ENCODE data around the gene FOXJ1. TPM values are rescaled to one million over a fixed set of nuclear protein-coding genes. Genes with fewer than 3 reads are reported as not detected.

Gene FOXJ1
- total RNA-seq, 1 donor from 2014 or later, result not detected

DNA sequence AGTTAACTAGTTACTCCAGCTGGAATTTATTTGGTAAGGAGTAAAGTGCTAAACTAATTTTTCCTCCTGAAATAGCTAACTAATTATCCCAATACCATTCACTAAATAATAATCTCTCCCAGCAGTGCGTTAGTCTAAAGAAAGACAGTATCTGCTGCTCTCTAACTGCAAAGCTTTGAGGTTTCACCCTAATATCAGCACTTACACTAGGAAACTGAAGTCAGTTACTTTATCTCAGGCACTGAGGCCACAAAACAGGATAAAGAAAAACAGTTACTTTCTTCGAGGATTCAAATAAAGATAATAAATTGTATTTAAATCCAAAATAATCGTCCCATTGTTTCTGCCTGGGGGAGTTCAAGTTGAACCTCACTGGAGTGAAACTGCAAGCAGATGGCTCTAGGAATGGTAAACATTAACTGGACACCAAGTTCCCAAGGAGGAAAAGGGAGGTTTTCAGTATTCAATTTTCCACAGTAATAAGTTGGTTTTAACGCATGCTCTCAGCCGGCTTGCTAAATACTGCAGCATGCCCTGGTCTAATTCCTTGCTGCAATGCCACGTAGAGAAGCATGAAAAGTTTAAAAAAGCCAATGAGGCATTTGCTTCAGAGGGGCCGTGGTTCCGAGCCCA is 20.0 kb upstream of the FOXJ1 start:
- no peak for ATAC-seq

DNA sequence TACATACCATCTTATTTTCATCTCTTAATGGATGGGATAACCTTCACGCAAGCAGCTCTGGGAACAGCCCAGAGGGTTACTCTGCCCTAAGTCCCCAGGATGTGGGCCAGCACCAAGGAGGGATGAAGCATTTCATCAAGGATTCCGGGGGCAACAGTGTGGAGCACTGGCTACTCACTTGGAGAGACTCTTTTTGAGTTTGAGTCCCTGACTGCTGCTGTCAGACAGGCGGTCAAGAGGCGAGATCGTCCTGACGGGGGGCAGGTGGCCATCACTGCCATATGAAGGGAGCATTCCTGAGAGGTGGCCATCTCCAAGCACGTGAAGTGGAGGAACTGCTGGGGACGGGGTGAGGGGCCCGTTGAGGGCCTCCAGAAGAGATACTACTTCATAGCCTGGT is 18.1 kb upstream of the FOXJ1 start:
- ATAC-seq, result no peak

DNA sequence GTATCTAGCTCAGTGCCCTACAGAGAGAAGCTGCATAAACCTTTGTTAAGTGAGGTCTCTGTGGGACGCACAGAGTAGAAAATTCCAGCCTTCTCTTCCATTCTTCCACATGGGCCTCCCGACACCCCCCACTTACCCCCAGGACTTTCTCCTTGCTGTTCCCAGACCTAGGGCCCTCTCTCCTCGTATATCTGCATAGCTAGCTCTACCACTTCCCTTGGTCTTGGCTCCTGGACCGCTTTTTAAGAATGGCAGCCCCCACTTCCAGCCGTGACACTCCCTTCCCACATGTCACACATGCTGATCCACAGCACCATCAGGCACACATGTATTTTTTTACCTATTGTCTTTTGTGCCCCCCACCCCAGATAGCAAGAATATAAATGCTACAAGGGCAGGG is 16.7 kb upstream of the FOXJ1 start:
- no peak for ATAC-seq

GRCh38 chr17:76156662-76156991 is 15.6 kb upstream of the FOXJ1 start:
- no peak for ATAC-seq

GRCh38 chr17:76155988-76156661 is 15.1 kb upstream of the FOXJ1 start:
- ATAC-seq, result peak; percentile 80

- no peak for ATAC-seq
Measured at GRCh38 chr17:76154936-76155845, 14.1 kb upstream of the FOXJ1 start.

GRCh38 chr17:76154292-76154691 is 13.2 kb upstream of the FOXJ1 start:
- ATAC-seq, result no peak

- no peak for ATAC-seq
Measured at GRCh38 chr17:76153640-76154039, 12.6 kb upstream of the FOXJ1 start.

- ATAC-seq, result no peak
Measured at GRCh38 chr17:76153202-76153601, 12.2 kb upstream of the FOXJ1 start.

GRCh38 chr17:76152591-76152990 is 11.5 kb upstream of the FOXJ1 start:
- no peak for ATAC-seq

DNA sequence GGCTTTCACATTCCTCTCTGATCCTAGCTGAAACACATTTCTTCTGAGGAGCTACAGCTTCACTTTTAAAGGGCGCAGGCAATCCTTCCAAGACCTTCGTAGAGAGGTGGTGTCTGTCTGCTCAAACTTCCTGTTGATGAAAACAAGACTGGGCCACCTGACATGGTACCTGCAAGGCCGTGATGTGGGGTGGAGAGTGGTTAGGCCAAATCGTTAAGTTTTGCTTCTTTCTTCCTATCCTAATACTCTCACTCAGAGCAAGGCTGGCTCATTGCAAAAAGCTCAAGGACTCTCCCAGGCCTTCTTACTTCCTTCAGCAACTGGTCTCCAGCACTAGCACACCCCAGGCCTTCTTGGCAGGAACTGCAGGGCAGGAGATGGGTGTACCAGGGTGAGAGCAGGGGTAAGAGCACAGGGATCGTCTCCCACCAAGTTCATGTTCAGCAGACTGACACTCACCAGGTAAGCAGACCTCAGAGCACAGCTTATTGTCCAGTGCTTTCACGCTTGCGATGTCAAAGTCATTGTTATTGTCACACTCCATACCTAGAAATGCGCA is 10.9 kb upstream of the FOXJ1 start:
- no peak for ATAC-seq

- ATAC-seq, result no peak
Measured at GRCh38 chr17:76150712-76151622, 9.9 kb upstream of the FOXJ1 start.

DNA sequence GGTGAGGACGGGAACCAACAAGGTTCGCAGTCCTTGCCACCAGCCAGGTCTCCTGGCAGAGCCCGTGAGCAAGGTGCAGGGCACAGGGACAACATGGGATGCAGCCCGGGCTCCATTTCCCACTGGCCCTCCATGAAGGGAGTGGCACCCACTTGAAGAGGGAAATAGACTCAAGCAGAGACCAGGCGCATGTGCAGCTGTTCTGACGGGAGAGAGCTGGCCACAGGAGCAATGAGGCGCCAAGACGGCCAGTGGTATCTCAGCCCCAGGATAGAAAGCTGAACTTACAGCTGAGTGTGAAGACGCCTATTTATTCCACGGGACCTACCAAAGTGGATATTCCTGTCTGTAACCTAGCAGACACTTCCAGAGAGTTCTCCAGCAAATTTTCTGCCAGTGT is 8.2 kb upstream of the FOXJ1 start:
- no peak for ATAC-seq

DNA sequence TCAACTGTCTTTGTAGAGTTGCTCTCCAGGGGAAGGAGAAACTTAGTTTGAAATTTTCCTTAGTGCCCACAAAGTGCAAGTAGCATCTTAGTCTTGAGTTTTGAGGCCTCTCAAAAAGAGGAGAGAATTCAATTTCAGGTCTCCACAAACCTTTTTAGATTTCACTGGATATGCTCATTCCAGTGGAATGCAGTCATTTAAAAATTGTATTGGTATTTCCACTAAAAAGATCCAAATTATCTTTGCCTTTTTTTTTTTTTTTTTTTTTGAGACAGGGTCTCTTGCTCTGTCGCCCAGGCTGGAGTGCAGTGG is 6.9 kb upstream of the FOXJ1 start:
- no peak for ATAC-seq

DNA sequence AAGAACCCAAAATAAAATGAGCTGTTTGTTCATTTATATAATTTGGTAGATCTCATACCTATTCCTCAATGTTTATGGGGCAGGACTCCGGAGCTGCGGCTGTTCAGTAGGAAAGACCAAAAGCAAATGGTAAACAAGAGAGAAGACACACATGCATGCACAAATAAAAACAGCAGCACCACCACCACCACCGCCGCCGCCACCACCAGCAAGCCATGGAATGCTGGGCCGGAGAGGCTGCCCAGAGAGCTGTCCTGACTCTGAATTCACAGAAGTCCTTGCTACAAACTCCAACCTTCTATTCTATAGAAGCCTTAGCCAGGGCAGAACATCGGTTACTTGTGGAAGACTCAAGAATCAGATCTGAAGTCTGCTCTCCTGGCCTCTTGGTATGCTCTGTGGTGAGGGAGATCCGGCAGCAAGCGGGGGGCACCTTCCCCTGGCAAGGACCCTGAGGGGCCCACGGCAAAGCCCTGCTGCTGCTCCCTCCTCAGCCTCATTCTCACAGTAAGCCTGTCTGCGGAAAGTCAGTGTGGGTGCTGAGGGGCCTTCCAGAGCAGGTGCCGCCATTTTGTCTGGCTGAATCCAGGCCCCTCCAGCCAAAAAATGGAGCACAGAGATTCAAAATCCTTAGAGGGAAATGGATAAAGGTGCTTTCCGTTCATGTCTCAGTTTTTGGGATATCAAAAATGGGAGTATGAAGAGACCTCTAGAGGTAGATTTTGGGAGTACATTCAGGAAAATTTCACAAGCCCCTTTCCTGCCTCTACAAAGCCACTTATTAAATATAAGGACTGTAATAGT is 6.4 kb upstream of the FOXJ1 start:
- ATAC-seq, result no peak

- ATAC-seq, result no peak
Measured at GRCh38 chr17:76146053-76146851, 5.2 kb upstream of the FOXJ1 start.

GRCh38 chr17:76145231-76146052 is 4.4 kb upstream of the FOXJ1 start:
- peak; percentile 54 for ATAC-seq

GRCh38 chr17:76142585-76143041 is 1.6 kb upstream of the FOXJ1 start:
- ATAC-seq, result no peak

DNA sequence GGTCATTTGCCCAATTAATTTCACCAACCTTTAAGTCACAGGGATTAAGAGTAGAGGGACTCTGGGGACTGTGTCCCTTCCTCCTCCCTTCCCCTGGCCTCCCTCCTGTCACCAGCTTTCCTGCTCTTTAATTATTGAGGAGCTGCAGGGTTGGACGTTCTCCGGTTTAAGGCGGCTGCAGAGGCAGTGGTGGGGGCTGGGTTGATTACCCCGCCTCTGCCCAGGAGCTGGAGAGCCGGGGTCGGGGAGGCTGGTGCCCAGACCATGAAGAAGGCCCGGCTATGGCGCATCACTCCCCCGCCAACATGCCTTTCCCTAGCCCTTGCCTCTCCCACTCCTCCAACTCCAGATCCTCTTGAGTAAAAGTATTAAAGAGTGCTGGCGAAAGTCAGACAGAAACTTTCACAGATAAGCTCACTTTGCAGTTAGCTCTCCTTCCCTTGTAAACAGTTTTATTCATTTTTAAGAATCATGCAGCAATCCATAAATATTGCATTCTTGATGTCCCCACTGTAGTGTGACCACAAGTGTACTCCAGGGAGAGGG is 1.1 kb upstream of the FOXJ1 start:
- no peak for ATAC-seq

Measured in esophagus mucosa (tissue), 1 donor.